GM23248 (cell line): ENCODE results near the gene BRD3.

Source experiments
- EZH2 ChIP-seq: fragments of 200-600 bp; sonication (generic); IDR thresholded peaks from 2 replicates; pipeline ENCODE4 v1.6.1; 2018; ENCODE audit warnings: antibody characterized with exemption, mild to moderate bottlenecking; ENCODE audit not compliant: insufficient read depth, poor library complexity, severe bottlenecking
- EZH2phosphoT487 ChIP-seq: fragments of 200-600 bp; sonication (generic); IDR thresholded peaks from 2 replicates; pipeline ENCODE4 v1.6.1; 2018; ENCODE audit warnings: antibody characterized with exemption, moderate library complexity, mild to moderate bottlenecking, low read depth; ENCODE audit not compliant: insufficient read depth

DNA sequence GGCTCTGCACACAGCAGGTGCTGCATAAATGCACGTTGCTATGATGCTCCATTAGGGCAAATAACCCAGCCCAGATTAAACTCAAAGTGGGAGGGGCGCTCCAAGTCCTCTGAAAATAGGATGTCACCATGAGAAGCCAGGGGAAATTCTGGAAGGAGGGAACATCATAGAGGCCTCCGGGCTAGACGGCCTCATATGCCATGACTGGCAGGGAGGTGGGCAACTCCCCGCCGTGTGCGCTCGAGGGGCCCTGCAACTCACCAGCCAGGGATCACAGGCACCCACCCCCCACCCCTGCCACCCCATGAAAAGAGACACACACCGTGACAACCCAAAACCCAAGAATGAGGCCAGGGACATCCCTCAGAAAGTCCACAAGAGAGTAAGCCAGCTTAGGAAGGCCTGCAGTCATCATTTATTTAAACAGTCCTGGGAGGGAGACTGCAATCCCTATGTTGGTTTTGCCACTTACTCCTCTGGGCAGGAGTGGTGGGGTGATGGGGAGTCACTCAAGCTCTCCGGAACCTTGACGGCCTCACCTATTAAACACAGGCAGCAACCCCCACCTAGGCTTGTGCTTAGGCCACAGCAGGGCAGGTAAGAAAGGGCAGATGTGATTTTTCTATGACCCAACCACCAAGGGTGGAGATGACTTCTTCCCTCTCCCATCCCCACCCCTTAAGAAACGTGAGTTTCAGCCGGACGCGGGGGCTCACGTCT, 79.7 kb downstream of the BRD3 start:
- TF ChIP-seq EZH2phosphoT487: no peak
- TF ChIP-seq EZH2: no peak
